Activated B cell treated with CpG ODN at 0.5 μM for 24 hours (primary cell): ENCODE data around the gene SPATS2. TPM values are rescaled to one million over a fixed set of nuclear protein-coding genes. Genes with fewer than 3 reads are reported as not detected.

ENCODE experiments used
- ATAC-seq: fragments of 200-7000 bp; cut with Tn5 transposase; one replicate; pipeline ENCODE4 v1.10.0; 2021; ENCODE audit warnings: low read depth, mild to moderate bottlenecking, moderate library complexity
- CTCF ChIA-PET: fragments of 350-600 bp; sonication (Branson Sonifier 250); formaldehyde crosslinking; loops from one replicate; lab custom pipeline; 2021; ENCODE audit warnings: antibody characterized with exemption; lab: Charles Lee
- POLR2A ChIA-PET: fragments of 350-600 bp; sonication (Branson Sonifier 250); formaldehyde crosslinking; loops from one replicate; lab custom pipeline; 2021; ENCODE audit warnings: antibody characterized with exemption; lab: Charles Lee
- DNase-seq: peaks from one replicate; pipeline ENCODE4 v3.0.0; 2022
- H3K27ac Mint-ChIP-seq: one replicate; pipeline ENCODE4 v1.8.0; 2020; ENCODE audit warnings: mixed read lengths
- H3K27me3 Mint-ChIP-seq: one replicate; pipeline ENCODE4 v1.8.0; 2021; ENCODE audit warnings: mixed read lengths
- H3K36me3 Mint-ChIP-seq: one replicate; pipeline ENCODE4 v1.8.0; 2021; ENCODE audit warnings: low read depth, mixed read lengths
- H3K4me1 Mint-ChIP-seq: one replicate; pipeline ENCODE4 v1.8.0; 2021; ENCODE audit warnings: mixed read lengths
- H3K4me3 Mint-ChIP-seq: one replicate; pipeline ENCODE4 v1.8.0; 2020; ENCODE audit warnings: mild to moderate bottlenecking, mixed read lengths
- H3K9me3 Mint-ChIP-seq: one replicate; pipeline ENCODE4 v1.8.0; 2020; ENCODE audit warnings: mixed read lengths
- CTCF ChIP-seq: fragments of 200-600 bp; IDR thresholded peaks from one replicate; pipeline ENCODE4 v1.8.0; 2022; ENCODE audit warnings: antibody characterized with exemption, mild to moderate bottlenecking
- intact Hi-C: fragments of 100-400 bp; cut with micrococcal nuclease; formaldehyde crosslinking; loops from one replicate; pipeline ENCODE4 v1.15.1; 2024
- total RNA-seq: library from RNA; stranded (reverse); gene quantifications from 2 replicates; pipeline ENCODE4 v1.2.3, GENCODE V29; 2022

The SPATS2 gene
- total RNA-seq, 1 donor from 2014 or later: 18.9 TPM

GRCh38 chr12:49413010-49413409 is 45.7 kb downstream of the SPATS2 start:
- Mint-ChIP-seq H3K27ac (no peak overlapping the region), H3K36me3 (no peaks in the 10 kb centered on the region), H3K4me1 (peaks cover 5% of the 10 kb centered on the region), H3K27me3 (no peaks in the 10 kb centered on the region), H3K4me3 (no peak overlapping the region), H3K9me3 (no peaks in the 10 kb centered on the region)
- TF ChIP-seq CTCF: no peak
- DNase-seq (no peak), ATAC-seq (no peak)
- ChIA-PET CTCF (interaction anchor here (0.7 kb wide), 1 partner anchor 32 kb away, joined by 3 read pairs; no protein-coding TSS in a partner anchor), POLR2A (no interaction called here)
- intact Hi-C loops: no loop called here

DNA sequence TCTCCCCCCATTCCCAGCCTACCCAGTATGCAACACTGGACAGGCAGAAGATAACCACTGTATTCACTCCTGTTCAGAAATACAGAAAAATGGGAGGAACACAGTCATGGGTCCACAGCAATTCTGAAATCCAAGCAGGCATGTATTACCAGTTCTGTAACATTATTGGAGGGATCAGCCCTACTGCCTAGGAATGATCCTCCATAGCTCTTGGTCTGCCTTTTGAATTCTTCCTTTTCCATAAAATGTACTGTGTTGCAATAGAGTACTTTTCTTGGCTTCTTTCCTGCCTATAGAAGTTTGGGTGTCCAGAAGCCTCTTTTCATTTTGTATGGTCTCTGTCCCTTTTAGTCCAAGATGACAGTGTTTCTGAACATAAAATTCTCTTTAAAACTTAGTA is 46.5 kb downstream of the SPATS2 start:
- no peak for TF ChIP-seq CTCF
- ChIA-PET POLR2A (no interaction called here), CTCF (no interaction called here)
- Mint-ChIP-seq H3K27me3 (no peaks in the 10 kb centered on the region), H3K4me1 (peaks cover 5% of the 10 kb centered on the region), H3K9me3 (no peaks in the 10 kb centered on the region), H3K36me3 (no peaks in the 10 kb centered on the region), H3K4me3 (no peak overlapping the region), H3K27ac (no peak overlapping the region)
- intact Hi-C loops: no loop called here
- no peak for ATAC-seq
- DNase-seq: no peak

DNA sequence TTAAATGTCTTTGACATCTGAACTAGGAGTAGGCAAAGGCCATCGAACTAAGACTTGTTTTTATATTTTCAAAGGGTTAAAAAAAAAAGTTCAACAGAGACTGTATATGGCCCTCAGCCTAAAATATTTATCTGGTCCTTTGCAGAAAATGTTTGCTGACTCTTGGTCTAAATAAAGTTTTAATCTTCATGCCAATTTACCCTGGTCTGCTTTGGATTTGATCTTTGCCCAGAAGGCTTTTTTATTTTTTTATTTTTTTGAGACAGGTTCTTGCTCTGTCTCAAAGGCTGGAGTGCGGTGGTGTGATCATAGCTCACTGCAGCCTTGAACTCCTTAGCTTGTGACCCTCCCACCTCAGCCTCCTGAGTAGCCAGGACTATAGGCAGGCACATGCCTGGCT is 47.1 kb downstream of the SPATS2 start:
- Mint-ChIP-seq H3K27me3 (no peaks in the 10 kb centered on the region), H3K4me1 (peaks cover 5% of the 10 kb centered on the region), H3K36me3 (no peaks in the 10 kb centered on the region), H3K9me3 (no peaks in the 10 kb centered on the region), H3K4me3 (no peak overlapping the region), H3K27ac (no peak overlapping the region)
- DNase-seq (no peak), ATAC-seq (no peak)
- no peak for TF ChIP-seq CTCF
- ChIA-PET POLR2A (no interaction called here), CTCF (no interaction called here)
- intact Hi-C loops: no loop called here

DNA sequence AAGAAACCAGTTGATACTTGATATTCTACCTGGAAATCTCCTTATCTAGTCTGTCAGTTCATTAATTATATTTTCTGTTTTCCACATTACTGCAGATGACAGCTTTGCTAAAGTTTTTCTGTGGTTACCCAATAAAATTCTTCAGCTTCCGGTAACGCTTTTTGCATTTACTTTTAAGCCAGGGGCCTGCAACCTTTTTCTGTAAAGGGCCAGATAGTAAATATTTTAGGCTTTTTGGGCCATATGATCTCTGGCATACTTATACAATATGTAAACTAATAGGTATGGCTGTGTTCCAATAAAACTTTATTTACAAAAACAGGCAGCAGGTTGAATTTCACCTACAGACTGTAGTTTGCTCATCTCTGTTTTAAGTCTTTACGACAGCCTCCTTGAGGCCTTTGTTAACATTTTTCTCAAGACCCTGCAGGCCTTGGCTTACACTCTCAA is 48.3 kb downstream of the SPATS2 start:
- Mint-ChIP-seq H3K4me3 (no peak overlapping the region), H3K27me3 (no peaks in the 10 kb centered on the region), H3K9me3 (no peaks in the 10 kb centered on the region), H3K36me3 (no peaks in the 10 kb centered on the region), H3K4me1 (peaks cover 5% of the 10 kb centered on the region), H3K27ac (no peak overlapping the region)
- ATAC-seq (no peak), DNase-seq (no peak)
- ChIA-PET CTCF (no interaction called here), POLR2A (interaction anchor here (0.6 kb wide), 1 partner anchor 14 kb away, joined by 5 read pairs; no protein-coding TSS in a partner anchor)
- TF ChIP-seq CTCF: no peak
- intact Hi-C loops: no loop called here

DNA sequence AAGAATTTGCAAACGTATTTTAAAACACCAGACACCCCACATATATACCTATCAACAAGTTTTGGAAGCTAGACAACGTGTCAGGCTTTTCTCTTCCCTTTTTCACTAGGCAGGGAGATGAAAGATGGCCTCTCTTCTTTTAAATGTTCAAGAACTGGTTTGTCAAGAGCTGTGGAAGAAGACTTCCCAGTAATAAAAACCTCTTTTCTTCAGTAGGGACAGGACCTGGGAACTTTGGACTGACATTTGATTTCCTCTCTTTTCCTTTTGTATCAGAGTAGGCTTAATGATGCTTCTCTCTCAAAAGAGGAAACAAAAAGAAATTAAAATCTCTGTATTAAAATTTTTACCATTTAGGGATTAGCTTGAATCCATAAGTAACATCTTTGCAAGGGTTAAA is 49.6 kb downstream of the SPATS2 start:
- intact Hi-C loops: no loop called here
- DNase-seq: no peak
- TF ChIP-seq CTCF: no peak
- Mint-ChIP-seq H3K36me3 (no peaks in the 10 kb centered on the region), H3K4me3 (no peak overlapping the region), H3K4me1 (no peaks in the 10 kb centered on the region), H3K27me3 (no peaks in the 10 kb centered on the region), H3K9me3 (no peaks in the 10 kb centered on the region), H3K27ac (no peak overlapping the region)
- ChIA-PET CTCF (no interaction called here), POLR2A (no interaction called here)
- no peak for ATAC-seq
